HG02884 (cell line): ENCODE data around the gene DHRS4L2.
"Not testable (repeated sequence)": the region's sequence is repeated elsewhere in the genome, so short reads cannot be mapped to it uniquely, and the experiment has no call there.

Experiments used
- ATAC-seq: cut with Tn5 transposase; IDR thresholded peaks from one replicate; pipeline ENCODE4 v1.9.1; 2021; ENCODE audit warnings: mild to moderate bottlenecking, moderate library complexity; ENCODE audit not compliant: unreplicated experiment

DHRS4L2 gene

GRCh38 chr14:24013654-24014514 is 25.2 kb downstream of the DHRS4L2 start:
- ATAC-seq, result no peak

GRCh38 chr14:24015745-24016144 is 27.0 kb downstream of the DHRS4L2 start:
- not testable (repeated sequence) for ATAC-seq

- not testable (repeated sequence) for ATAC-seq
Observed at GRCh38 chr14:24018978-24019377, 30.2 kb downstream of the DHRS4L2 start.

- ATAC-seq, result not testable (repeated sequence)
Observed at GRCh38 chr14:24019944-24020343, 31.2 kb downstream of the DHRS4L2 start.

GRCh38 chr14:24020520-24020919 is 31.8 kb downstream of the DHRS4L2 start:
- ATAC-seq, result not testable (repeated sequence)

GRCh38 chr14:24024939-24025418 is 36.2 kb downstream of the DHRS4L2 start:
- not testable (repeated sequence) for ATAC-seq

GRCh38 chr14:24029687-24030086 is 41.0 kb downstream of the DHRS4L2 start:
- ATAC-seq, result not testable (repeated sequence)

- ATAC-seq, result not testable (repeated sequence)
Observed at GRCh38 chr14:24031331-24031730, 42.6 kb downstream of the DHRS4L2 start.

GRCh38 chr14:24032727-24033418 is 44.1 kb downstream of the DHRS4L2 start:
- ATAC-seq, result no peak

- ATAC-seq, result not testable (repeated sequence)
Observed at GRCh38 chr14:24035769-24036168, 47.0 kb downstream of the DHRS4L2 start.

- ATAC-seq, result peak; percentile 53
Observed at GRCh38 chr14:24036169-24036962, 47.6 kb downstream of the DHRS4L2 start.

GRCh38 chr14:24036963-24037657 is 48.4 kb downstream of the DHRS4L2 start:
- peak; percentile 26 for ATAC-seq

GRCh38 chr14:24037658-24038037 is 48.9 kb downstream of the DHRS4L2 start:
- no peak for ATAC-seq

- no peak for ATAC-seq
Observed at GRCh38 chr14:24038686-24039085, 50.0 kb downstream of the DHRS4L2 start.

GRCh38 chr14:24040692-24041091 is 52.0 kb downstream of the DHRS4L2 start:
- ATAC-seq, result no peak

GRCh38 chr14:24042746-24043145 is 54.0 kb downstream of the DHRS4L2 start:
- no peak for ATAC-seq

GRCh38 chr14:24049002-24049401 is 60.3 kb downstream of the DHRS4L2 start:
- not testable (repeated sequence) for ATAC-seq

- ATAC-seq, result not testable (repeated sequence)
Observed at GRCh38 chr14:24050753-24051152, 62.0 kb downstream of the DHRS4L2 start.

- ATAC-seq, result no peak
Observed at GRCh38 chr14:24051176-24051788, 62.6 kb downstream of the DHRS4L2 start.
